ENCODE measurements around the gene MAG. TPM values are rescaled to one million over a fixed set of nuclear protein-coding genes. Genes with fewer than 3 reads are reported as not detected.

The MAG gene
- total and polyA plus RNA-seq, 2 of the 13 experiments (the other 11 are each of a cell fraction or from before 2014, with no cell fraction given): 0.20 to 1.3 TPM

GRCh38 chr19:35318679-35319448 is 26.9 kb downstream of the MAG start (continued):
- TF ChIP-seq CCAR2 (optimal IDR thresholded peaks at IDR 0.05; ENCODE audit: low read depth, low read length): no peak
- no peak for TF ChIP-seq HNF4A (CRISPR knock-in tag; IDR thresholded peaks at IDR 0.05)
- no peak for TF ChIP-seq ZFP41 (CRISPR knock-in tag; IDR thresholded peaks at IDR 0.05; ENCODE audit: borderline replicate concordance)
- TF ChIP-seq TFDP1 (CRISPR knock-in tag; IDR thresholded peaks at IDR 0.05; ENCODE audit: borderline replicate concordance): peak; percentile 54; the same call in 1 of the 2 replicates
- no peak for TF ChIP-seq AFF4 (CRISPR knock-in tag; IDR thresholded peaks at IDR 0.05)
- TF ChIP-seq ZFP36 (IDR thresholded peaks at IDR 0.05; ENCODE audit: borderline replicate concordance, low read depth, low read length, partially characterized antibody): no peak
- no peak for TF ChIP-seq ADNP (CRISPR knock-in tag; IDR thresholded peaks at IDR 0.05)
- TF ChIP-seq TBX2 (CRISPR knock-in tag; IDR thresholded peaks at IDR 0.05; ENCODE audit: borderline replicate concordance): no peak
- no peak for TF ChIP-seq PRDM4 (CRISPR knock-in tag; IDR thresholded peaks at IDR 0.05; ENCODE audit: borderline replicate concordance)
- no peak for TF ChIP-seq MAFK (conservative IDR thresholded peaks at IDR 0.05 in 1 of 2, IDR thresholded peaks at IDR 0.05 in 1 of 2; ENCODE audit: low read length in 2 of 2)
- TF ChIP-seq ZNF781 (CRISPR knock-in tag; IDR thresholded peaks at IDR 0.05; ENCODE audit: borderline replicate concordance, not compliant biosample characterization): no peak
- no peak for TF ChIP-seq ZBTB7B (CRISPR knock-in tag; IDR thresholded peaks at IDR 0.05)
- no peak for TF ChIP-seq RFX3 (CRISPR knock-in tag; IDR thresholded peaks at IDR 0.05)
- peak; percentile 39; the same call in 1 of the 2 replicates for TF ChIP-seq FOXA3 (CRISPR knock-in tag; IDR thresholded peaks at IDR 0.05)
- no peak for TF ChIP-seq ELF4 (CRISPR knock-in tag; IDR thresholded peaks at IDR 0.05; ENCODE audit: borderline replicate concordance)
- TF ChIP-seq BATF2 (CRISPR knock-in tag; IDR thresholded peaks at IDR 0.05): no peak
- TF ChIP-seq ZBTB1 (CRISPR knock-in tag; IDR thresholded peaks at IDR 0.05; ENCODE audit: borderline replicate concordance): no peak
- no peak for TF ChIP-seq ZNF75D (CRISPR knock-in tag; IDR thresholded peaks at IDR 0.05; ENCODE audit: borderline replicate concordance)
